Fibroblast of skin of right quadriceps (primary cell): ENCODE data around the gene PAX8.

Source experiments
- DNase-seq: peaks from one replicate; pipeline ENCODE4 v3.0.0-alpha.2; 2013

Gene PAX8

DNA sequence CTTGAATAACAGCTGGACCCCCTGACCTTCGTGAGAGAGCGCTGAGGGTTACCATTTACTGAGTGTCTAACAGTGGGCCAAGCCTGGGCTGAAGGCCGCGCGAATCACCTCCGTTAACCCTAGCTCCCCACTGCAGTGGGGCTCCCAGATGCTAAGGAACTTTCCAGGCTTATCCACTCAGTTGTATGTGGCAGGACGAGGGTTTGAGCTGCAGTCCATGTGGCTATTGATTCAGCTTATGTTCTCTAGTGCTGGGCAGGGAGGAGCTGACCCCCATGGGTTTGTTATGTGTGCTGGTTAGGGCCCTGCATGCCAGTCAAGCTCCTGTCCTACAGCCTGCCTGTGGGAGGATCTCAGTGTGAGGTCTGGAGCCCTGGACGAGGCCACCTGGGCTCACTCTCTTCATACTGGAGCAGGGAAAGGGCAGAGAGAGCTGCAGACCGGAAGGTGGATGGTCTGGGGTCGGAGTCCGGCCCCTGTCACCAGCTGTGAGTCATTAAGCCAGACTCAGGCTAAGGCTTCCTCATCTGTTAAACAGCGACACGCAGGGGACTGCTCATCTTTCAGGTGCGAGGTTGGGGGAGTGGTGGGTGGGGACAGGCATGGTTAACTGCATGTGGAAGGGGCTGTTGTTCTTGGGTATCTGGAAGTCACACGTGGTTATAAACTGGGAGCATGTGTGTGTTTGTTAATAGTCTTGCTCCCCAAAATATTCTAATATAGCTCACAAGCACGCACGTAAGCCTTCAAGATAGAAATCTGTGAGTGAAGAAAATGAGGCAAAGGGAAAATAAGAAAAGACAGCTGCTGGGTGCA is 98.4 kb downstream of the PAX8 start:
- DNase-seq = no peak

DNA sequence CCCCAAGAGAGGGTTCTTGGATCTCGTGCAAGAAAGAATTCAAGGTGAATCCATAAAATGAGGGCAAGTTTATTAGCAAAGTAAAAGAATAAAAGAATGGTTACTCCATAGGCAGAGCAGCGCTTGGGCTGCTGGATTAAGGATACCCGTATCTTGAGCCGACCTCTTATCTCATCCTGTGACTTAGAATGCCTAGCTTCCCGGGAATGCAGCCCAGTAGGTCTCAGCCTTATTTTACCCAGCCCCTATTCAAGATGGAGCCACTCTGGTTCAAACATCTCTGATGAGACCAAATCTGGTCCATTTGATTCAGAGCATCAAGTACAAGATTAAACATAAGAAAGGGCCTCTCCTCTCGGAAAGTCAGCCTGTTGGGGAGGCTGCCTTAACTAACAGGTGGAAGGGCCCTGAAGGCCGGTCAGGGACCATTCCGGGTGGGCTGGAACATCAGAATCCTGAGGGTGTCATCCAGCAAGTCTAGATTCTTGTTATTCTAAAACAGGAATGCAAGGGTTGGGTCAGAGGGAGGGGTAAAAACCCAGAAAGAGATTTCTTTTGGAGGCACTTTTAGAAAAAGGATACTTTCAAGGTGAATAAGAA is 99.2 kb downstream of the PAX8 start:
- DNase-seq = no peak

DNA sequence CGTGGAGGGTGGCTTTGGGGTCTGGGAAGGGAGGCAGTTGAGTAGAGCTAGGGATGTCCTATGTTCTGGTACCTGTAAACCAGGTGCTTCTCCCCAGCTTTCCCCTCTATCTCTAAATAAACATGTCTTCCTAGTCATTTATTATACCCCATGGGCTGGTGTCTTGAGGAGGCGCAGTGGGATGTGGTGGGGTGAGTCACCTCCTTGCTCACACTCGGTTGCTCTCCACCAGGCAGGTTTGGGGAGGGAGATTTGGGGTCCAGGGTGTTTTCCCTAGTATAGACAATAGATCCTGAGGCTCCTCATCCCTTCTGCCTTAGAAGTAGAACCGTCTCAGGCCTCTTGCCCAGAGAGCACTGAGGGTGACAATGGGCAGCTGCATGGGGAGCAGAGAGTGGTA is 99.8 kb downstream of the PAX8 start:
- DNase-seq = no peak

DNA sequence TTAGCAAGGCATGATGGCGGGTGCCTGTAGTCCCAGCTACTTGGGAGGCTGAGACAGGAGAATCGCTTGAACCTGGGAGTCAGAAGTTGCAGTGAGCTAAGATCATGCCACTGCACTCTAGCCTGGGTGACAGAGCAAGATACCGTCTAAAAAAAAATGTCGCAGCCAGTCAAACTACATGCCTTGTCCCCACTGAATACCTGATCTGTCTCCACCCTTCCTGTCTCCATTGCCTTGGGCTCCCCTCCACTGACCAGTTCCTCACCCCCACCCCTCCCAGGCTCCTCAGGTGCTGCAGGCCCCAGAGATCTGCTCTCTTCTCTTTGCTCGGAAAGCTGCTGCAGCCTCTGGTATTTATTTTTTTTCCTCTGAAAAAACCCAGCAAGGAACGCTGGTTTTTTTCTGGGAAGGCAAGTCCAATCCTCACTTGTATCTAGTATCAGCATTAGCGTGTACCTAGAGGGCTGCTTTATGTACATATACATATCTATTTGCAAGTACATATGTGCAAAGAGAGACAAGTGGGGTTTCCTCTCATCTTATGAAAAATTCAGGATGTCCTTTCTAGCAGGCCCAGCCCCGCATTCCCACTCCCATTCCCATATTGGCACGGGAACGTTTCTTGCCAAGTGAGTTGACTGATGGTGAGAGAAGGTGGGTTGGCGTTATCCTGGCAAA is 100.5 kb downstream of the PAX8 start:
- DNase-seq = no peak

DNA sequence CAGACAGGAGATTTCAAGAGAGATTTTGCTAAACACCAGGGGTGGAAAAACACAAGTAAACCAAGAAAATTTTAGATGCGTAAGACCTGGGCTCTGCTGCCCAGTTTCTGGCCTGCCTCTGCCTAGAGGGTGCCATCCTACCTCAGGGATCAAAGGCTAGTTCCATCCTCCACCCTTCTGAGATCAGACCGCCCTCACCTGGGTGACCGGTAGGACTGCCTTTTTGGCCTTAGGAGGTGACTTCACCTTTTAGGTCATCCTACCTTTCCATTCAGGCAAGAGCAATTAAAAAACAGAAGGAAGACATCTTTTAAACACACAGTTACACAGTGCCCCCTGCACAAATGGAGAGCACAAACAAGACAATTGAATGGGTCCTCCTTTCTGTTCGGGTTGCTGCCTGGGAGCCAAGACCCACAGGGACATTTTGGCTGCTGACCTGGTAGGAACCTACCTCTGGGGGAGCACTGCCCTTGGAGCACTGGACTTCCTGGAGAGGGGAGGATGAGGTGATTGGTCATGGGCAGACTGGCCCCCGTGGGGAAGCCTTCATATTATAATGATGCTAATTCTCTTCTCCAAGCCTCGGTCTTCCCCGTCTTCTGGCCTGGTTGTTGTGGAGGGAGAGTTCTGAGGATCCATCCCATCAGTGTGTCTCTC is 101.9 kb downstream of the PAX8 start:
- no peak for DNase-seq

DNA sequence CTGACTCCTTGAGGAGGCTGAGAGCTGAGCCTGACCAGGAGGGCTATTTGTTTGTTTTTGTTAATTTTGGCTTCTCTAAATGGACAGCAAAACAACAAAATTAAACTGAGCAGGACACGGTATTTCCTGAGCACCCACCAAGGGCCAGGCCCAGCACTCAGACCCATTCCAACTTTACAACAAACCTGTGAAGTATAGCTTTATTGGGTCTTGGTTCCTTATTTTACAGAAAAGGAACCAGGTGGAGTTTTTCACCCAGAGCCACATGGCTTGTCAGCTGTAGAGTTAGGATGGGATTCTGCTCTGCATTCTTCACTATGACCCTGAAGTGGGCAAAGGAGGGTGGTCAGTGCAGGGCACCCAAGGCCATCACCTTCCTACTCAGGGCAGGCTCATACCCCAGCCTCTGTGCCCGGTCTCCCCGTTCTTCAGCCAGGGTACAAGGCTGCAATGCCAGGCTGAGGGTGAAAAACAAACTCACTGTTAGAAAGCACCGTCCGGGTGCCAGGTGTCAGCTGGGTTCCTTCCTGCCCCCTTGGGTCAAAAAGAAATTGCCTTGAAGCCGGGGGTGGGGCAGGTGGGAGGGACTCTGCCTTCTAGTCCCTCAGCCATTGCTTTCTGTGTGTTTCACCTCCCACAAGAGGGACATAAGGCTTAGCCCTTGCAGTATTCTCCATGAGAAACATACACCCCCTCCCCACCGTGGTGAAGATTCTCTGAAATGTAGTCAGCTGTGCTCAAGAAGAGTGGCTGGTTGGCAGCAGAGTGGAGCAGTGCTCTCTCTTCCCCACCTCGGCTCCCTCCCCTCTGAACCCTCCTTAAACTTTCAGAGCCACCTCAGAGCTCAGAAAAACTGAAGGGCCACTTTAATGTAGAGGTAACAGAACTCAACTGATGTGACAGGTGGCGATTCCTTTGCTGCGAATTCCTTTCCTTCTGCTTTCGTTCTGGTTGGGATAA is 102.7 kb downstream of the PAX8 start:
- DNase-seq = no peak

DNA sequence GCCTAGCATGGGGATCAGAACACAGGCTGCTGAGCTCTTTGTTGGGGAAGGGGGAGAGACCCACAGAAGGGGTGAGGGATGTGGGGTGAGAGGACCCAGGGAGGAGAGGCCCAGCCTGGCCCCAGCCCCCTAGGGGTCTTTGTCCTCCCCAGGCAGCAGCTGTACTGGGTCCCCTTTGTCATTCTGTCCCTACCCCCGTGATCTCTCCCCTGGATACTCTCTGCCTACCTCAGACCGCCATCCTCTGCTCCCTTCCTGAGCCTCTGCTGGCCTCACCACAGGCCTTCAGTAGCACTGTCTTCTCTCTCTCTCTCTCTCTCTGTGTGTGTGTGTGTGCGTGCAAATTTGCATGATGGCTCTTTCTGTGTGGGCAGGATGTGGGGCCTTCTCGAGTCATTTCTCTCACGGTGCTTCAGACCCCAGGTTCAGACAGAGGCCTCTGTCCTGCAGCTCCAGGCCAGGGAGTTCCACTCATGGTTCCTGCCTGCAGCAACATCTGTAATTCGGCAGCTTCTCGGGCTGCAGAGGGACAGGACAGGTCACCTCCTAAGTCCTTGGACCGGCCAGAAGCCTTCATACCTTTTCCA is 103.6 kb downstream of the PAX8 start:
- no peak for DNase-seq

DNA sequence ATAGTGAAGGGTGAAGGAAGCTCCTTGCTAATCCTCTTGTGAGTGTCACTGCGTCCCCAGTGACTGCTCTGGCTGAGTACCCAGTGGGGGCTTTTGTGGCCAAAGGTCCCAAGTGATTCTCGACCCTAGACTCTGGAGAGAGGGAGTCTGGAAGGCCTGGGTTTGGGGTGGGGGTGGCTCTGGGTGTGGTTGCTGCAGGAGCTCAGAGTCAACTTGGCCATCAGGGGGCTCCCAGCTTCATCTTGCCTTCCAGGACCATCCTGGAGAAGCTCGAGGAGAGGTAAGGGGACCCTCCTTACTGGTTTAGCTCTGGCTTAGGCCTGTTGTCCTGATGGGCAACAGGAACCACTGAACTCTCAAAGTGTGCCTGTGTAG is 104.4 kb downstream of the PAX8 start:
- DNase-seq = no peak

DNA sequence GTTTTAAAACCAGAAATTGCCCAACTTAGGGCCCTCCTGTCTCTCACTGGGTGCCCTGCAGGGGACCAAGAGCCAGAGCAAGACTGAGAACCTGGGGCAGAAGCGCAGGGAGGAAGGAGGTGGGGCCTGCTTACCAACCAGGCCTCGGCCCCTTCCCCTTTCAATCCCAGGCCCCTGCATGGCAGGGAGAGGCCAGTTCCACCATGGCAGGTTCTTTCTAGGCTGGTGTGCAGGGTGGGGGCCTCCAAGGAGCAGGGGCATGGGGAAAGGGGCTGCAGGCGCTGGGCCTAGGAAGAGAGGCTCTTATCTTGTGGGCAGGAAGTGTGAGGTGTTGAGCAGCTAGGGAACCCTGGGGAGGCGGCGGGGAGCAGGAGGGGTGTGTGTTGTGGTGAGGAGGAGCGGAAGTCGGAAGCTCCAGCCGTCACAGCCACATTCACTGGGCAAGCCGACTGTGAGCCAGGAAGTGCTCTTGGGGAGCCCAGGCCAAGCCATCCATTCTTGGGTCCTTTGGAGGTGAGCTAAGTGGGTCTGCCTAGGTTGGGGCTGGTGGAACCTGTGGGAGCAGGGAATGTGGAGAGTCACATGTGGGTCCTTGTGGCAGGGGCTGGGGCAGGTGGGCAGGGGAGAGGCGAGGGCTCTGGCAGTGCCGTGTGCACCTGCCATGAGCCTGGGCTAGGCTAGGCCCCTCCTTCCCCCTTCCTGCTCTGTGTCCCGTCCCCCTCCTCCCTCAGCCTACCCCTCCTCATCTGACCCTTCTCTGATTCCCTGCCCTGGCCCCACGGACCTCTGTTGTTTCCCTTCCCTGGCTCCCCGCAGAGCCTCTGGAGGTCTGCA is 105.0 kb downstream of the PAX8 start, which contains the start of gene PSD4:
PSD4 (plus strand) TSS at position 430 of the 834 bp plus-strand sequence. CDS start 8,486 bp downstream, outside the sequence.
- DNase-seq = no peak

DNA sequence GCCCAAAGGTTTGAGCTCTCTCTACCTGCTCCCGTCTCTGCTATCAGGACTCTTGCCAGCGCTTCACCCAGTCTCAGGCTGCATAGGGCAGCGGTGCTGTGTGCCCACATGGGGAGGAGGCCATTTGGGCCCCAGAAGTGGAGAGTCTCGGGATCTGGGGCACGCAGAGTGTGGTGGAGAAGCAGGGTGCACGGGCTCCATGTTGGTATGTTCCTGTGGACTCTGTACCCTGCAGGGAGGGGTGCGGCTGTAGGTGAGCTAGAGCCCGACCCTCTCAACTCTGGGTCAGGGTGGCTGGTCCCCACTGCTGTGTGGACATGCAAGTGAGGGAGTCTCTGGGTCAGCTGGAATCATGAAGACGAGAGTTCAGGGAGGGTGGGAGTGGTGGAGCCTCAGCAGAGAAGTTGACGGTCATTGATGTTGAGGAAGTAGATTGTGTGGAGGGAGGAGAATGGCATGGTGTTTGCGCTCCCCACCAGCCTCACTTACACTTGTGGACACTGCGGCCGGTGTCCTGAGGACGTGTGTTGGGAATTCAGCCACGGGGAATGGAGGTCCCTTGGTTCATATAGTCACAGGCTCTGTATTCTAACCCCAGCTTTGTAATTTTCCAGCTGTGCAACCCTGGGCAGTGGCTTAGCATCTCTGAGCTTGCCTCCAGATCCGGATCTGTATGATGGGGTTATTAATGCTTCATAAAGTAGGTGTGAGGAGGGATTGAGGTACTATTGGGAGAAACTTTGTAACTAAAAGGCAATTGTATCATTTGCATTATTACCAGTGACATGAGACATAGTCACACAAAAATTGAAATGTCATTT is 105.8 kb downstream of the PAX8 start:
- no peak for DNase-seq

DNA sequence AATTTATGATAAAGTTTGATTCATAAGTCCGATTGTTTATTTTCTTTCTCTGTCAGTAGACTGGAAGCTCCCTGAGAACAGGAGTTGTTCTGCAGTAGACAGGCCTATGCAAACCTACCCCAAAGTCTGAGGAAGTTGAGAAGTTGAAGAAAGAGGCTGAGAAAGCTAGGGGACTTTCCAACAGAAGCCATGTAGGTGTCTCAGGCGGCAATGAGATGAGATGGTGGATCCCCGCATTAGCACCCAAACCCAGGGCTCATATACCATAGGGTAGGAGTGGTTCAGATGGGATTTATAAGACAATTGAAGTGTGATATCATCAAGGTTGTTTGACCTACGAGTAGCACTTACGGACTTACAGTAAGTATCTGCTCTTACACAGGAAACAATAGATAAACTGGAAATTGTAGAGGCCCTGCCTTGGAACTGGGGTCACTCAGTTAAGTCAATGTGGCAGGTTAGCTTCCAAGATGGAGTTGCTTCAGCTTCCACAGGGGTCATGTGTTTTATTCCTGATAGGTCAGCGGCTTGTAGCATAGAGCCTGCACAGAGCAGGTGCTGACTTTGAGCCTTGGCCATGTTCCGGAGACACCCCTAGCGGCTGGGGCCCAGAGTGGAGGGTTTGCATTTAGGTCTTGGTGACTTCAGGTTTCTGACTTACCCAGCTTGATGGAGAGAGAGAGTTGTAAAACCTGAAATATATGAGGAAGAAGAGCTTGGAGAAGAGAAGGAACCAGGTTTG is 107.2 kb downstream of the PAX8 start:
- DNase-seq = no peak

DNA sequence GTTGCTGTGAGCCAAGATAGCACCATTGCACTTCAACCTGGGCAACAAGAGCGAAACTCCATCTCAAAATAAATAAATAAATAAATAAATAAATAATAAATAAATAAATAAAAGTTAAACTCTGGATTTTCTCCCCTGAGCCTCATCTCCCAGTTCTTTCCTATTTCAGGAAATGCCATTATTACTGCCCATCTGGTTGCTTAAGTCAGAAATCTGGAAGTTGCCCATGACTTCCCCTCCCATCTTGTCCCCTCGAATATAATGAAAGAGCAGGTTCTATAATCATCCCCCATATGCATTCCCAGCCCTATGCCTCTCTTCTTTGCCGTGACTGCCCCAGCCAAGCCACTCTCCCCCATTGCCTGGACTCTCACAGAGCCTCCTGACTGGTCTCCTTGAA is 109.1 kb downstream of the PAX8 start:
- no peak for DNase-seq

DNA sequence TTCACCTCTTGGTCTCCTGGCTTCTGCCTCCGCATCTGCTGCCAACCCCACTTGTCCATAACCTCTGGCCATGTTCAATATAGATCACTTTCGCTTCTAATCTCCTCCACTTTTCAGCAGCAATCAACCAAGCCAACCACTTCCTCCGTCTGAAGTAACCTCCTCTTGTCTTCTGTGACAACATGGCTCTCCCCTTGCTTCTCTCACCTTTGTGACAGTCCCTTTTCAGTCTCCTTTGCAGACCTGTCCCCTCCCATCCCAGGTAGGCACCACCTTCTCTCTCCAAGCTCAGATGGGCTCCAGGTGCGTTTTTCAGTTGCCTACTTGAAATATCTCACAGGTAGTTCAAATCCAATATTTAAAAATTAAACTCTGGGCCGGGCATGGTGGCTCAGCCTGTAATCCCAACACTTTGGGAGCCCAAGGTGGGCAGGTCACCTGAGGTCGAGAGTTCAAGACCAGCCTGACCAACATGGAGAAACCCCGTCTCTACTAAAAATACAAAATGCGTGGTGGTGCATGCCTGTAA is 109.7 kb downstream of the PAX8 start:
- no peak for DNase-seq

DNA sequence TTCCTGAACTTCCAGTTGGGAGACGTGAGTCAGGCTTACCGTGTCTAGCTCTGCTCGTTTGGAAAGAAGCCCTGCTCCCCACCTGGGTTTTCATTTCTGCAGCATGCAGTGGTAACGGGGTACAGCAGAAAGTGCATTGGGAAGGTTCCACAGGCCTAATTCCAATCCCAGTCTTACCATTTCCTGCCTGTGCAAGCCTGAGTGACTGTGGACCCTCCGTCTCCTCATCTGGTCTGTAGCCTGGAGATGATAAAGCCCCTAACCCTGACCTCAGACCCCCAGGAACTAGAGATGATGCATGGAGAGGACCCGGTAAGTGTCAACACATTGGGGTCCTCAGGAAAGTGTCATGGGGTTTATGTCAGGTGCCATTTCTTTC is 110.8 kb downstream of the PAX8 start:
- DNase-seq = no peak

DNA sequence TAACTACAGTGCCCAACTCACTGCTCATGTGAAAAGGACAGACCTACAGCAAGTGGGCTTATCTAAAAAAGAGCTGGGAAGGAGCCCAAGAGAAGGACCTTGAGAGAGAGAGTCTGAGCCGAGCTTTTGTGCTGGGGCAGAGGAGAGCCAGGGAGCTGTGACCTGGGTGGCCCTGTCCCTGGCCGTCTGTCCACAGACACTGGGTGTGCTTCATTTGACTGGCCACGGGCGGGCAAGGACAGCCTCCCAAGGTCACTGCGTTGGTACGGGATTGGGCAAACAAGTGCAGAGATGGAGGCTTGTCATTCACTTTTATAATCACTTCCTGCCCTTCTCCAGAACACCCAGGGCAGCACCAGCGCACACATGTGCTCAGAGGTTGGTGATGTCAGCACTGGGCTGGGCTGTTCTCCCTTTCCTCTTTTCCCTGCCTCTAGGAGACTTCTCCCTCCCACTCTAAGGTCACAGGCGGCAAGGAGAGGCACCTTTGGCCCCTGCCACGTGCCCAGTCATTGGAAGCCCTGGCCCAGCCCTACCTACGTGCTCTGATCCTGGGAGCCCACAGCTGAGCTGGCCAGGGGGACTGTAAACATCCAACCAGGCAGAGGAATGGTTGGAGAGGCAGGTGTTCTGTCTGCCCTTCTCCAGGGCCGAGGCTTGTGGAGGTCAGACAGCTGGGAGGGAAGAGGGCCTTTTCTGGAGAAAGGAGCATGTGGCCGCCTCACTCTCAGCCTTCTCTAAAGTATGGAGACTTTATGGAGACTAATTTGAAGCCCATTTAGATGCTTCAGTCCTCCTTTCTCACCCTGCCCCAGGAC is 111.4 kb downstream of the PAX8 start:
- DNase-seq = no peak

DNA sequence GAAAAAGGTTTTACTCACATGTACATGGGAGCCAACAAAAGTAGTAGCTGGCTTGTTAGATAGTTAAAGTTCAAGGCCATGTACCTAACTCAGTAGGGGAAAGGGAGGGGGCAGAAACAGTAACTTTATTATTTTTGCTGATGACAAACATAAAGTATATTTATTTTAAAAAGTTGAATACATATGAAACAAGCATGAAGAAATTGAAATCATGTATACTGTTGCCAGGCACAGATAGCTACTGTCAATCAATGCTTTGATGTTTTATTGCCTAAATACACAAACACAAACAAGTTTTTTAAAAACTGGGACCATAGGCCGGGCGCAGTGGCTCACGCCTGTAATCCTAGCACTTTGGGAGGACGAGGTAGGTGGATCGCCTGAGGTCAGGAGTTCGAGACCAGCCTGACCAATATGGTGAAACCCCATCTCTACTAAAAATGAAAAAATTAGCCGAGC is 112.5 kb downstream of the PAX8 start:
- no peak for DNase-seq
